GM19463 (cell line): ENCODE results near the gene CORO1C.
A peak's percentile ranks its signal among the peaks of the same experiment; 100 is the strongest.
"Not testable (repeated sequence)": the region's sequence is repeated elsewhere in the genome, so short reads cannot be mapped to it uniquely, and the experiment has no call there.

ENCODE experiments used
- ATAC-seq: cut with Tn5 transposase; IDR thresholded peaks from one replicate; pipeline ENCODE4 v1.9.1; 2021; ENCODE audit warnings: mild to moderate bottlenecking, moderate library complexity; ENCODE audit not compliant: unreplicated experiment

The CORO1C gene

GRCh38 chr12:108620236-108620879, 111.0 kb downstream of the CORO1C start:
- ATAC-seq, result no peak

DNA sequence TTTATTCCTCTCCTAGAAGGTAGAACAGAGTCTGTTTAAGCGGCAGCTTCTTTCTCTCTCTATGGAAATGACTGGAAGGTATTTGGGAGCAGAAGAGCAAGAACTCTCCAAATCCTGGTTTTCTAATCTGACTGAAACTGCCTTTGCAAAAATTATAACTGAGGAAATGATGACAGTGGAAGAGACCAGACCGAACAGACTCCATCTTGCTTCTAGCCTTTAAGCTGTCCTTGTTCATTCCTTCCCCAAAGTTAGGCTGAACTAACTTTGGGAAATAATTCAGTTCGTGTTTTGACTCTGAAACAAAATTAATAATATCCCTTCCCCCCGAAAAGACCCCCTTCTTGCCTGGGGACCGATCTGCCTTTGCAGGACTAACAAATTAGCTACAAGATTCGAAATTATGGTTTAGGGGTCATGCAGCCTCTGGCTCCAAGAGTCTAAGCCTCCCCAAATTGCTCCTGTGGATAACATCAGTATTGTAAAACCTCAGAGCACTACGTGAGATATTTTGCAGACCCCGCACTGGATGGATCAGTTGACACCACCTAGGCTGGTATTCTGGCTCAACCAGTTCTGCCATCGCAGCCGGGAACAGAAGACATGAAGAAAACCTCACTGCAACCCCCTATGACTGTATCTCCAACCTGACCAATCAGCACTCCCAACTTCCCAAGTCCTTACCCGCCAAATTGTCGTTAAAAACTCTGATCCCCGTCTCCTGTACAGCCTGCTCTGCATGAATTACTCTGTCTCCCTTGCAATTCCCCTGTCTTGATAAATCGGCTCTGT, 111.8 kb downstream of the CORO1C start:
- no peak for ATAC-seq

DNA sequence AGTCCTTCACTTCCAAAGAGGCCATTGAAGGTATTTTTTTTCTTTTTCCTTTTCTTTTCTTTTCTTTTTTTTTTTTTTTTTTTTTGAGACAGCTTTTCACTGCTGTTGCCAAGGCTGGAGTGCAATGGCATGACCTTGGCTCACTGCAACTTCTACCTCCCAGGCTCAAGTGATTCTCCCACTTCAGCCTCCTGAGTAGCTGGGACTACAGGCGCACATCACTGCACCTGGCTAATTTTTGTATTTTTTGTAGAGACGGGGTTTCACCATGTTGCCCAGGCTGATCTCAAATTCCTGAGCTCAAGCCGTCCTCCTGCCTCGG, 112.4 kb downstream of the CORO1C start:
- not testable (repeated sequence) for ATAC-seq

DNA sequence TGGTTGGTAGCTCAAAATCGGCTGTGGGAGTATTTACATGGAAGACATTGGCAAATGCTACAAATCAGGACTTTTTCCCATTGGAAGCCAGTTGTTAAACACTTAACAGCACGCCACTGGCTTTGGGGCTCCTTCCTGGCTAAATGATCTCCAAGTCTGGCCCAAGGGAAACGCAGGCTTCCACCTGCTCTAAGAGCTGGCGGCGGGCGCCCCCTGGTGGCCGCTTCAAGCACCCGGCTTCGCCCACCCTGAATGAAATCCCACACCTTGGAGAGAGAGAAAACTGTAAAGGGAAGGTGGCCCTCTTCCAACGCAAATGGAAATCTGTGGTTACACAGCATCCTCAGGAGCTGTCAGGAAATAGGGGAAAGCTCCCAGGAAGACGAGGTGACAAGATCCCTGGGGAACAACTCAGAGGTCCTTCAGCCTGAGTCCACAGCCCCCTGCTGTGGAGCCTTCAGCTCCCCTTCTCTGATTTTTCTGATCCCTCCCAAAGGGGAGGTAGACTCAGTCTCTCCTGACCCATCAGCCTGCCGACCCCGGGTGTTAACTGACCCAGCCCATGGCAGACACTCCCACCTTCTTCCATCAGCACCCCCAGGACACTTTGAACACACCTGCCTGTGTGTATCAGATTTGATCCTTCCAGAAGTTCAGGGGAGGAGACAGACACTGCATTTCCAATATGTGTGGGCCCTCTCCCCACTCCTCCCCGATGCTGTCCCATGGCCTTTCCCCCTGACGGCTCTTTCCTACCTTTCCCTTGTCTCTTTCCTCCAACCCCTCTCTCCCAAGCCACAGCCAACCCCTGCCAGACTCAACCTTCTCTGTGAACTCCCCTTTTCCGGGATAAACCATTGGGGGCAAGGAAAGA, 113.0 kb downstream of the CORO1C start:
- ATAC-seq, result peak; percentile 25

- ATAC-seq, result peak; percentile 82
These were observed 114.1 kb downstream of the CORO1C start for GRCh38 chr12:108616941-108617858.

GRCh38 chr12:108616359-108616758, 115.0 kb downstream of the CORO1C start:
- ATAC-seq, result no peak

DNA sequence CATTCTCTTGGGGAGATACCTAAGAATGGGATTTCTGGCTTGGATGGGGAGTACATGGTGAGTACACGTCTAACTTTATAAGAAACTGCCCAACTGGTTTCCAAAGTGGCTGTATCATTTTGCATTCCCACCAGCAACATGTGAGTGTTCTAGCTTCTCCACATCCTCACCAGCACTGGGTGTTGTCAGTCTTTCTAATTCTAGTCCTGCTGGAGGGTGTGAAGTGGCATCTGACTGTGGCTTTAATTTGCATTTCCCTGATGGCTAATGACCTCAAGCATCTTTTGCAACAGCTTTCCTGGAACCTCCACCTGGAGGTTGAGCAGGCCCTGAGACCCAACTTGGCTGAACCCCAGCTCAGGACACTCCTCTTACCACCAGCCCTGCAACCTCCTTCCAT, 115.4 kb downstream of the CORO1C start:
- no peak for ATAC-seq

DNA sequence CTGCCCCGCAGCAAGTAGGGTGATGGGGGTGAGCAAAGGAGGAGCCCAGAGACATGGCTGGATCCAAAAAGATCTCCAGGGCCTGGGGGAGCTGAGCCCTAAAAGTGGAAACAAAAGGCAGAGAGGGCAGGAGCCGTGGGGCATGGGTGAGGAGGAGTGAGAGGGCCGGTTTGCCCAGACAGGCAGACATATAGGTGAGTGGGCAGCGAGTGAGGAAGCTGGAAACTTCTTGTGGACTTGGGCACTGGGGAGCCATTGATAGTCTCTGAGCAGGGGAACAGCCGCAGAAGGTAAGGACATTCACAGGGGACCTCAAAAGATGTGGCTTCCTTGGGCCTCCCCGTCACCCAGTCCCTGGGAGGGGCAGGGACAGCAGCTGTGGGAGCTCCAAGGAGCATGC, 116.7 kb downstream of the CORO1C start:
- ATAC-seq, result no peak

DNA sequence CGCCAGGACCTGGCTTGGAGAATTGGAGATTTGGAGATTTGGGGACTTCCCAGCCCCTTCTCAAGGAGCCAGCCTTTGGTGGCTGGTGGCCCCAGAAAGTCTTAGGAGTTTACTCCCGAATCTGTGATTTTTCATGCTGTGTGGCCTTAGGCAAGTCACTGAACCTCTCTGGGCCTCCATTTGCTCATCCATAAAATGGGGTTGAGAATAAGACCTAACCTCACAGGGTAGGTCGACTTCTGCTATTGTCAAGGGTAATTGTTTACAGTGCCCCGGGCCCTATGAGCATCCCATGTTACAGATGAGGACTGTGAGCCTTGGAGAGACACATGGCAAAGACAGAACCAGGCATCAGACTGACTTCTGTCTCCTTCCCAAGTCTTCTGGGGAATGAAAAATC, 117.3 kb downstream of the CORO1C start:
- no peak for ATAC-seq

DNA sequence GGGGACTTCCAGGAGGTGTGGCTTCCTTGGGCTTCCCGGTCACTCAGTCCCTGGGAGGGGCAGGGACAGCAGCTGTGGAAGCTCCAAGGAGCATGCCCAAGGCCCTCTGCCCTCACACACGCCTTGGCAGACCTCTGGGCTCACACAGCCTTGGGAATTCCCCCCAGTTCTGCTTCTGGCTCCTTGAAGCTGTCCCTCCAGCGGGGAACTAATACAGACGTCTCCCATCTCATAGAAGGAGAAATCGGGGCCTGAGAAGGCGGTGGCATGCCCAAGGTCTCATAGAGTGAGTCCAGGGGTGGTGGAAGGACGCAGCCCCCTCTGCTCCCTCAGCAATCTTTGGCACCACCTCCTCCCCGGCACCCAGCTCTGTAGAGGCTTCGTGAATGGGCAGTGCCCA, 117.8 kb downstream of the CORO1C start:
- no peak for ATAC-seq

- ATAC-seq, result no peak
These were observed 118.5 kb downstream of the CORO1C start for GRCh38 chr12:108612788-108613282.

DNA sequence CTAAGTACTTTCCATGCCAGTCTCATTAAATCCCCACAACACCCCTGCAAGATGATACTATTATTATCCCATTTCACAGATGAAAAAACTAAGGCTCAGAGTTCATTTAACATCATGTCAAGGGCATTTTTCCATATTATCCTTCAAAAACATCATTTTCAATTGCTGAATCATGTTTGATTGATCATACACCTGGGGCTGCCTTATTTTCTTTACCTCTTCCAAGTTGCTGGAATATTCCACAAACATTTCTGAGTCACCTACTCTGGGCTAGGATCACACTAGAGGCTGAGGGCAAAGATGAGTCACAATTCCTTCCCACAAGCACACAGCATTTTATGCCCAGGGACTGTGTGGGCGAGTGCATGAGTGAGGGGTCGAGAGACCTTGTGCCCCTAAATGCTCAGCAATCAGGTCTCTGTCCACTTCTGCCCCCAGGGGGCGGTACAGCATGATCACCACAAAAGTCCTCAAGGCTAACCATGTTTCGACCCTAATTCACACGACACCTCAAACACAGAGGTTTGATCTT, 119.4 kb downstream of the CORO1C start:
- ATAC-seq, result no peak

GRCh38 chr12:108610856-108611605, 120.3 kb downstream of the CORO1C start:
- ATAC-seq, result no peak

GRCh38 chr12:108610336-108610815, 120.9 kb downstream of the CORO1C start:
- ATAC-seq, result no peak

- ATAC-seq, result peak; percentile 62
These were observed 121.6 kb downstream of the CORO1C start for GRCh38 chr12:108609537-108610335.

GRCh38 chr12:108608616-108609015, 122.7 kb downstream of the CORO1C start:
- no peak for ATAC-seq

DNA sequence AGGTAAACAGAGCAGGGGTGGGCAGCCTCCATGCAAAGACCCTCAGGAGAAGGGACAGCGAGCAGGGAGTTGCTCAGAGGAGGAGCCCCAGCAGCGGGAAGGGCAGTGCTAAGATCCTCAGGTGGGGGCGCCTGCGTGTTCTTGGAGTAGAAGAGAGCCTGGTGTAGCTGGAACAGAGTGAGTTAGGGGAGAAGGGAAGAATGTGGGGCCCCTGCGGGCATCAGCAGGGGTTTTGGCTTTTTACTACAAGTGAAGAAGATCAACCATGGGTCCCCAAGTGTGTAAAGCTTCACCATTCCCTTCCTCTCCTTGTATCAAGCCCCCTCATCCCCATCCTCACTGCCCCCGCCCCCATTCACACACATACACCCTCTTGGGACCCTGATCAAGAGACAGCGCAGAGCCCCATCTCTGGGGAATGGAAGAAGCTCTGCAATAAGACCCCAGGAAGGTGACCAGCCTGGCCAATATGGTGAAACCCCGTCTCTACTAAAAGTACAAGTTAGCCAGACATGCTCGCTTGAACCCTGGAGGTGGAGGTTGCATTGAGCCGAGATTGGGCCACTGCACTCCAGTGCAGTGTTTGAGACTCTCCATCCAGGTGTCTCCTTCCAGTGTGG, 123.2 kb downstream of the CORO1C start:
- no peak for ATAC-seq

- ATAC-seq, result no peak
These were observed 124.8 kb downstream of the CORO1C start for GRCh38 chr12:108606492-108606891.
